Sigmoid colon (tissue), 7 donors: Measurements from ENCODE around the gene NEDD8. TPM values are rescaled to one million over a fixed set of nuclear protein-coding genes. Genes with fewer than 3 reads are reported as not detected.

Experiments used
- DNase-seq: peaks from one replicate; pipeline ENCODE4 v3.0.0-alpha.2; 2019
- H3K27ac ChIP-seq, 4 donors: fragments of 200-600 bp; sonication (generic); one replicate each; pipeline ENCODE4 v1.5.1; 2016 to 2019; ENCODE audit warnings: mild to moderate bottlenecking in 1 of 4
- H3K27me3 ChIP-seq, 3 donors: fragments of 200-600 bp; sonication (generic); one replicate each; pipeline ENCODE4 v1.5.1; 2019; ENCODE audit warnings: mild to moderate bottlenecking in 1 of 3
- H3K36me3 ChIP-seq, 4 donors: fragments of 200-600 bp; sonication (generic); one replicate each; pipeline ENCODE4 v1.5.1; 2016 to 2019
- H3K4me1 ChIP-seq, 4 donors: fragments of 200-600 bp; sonication (generic); one replicate each; pipeline ENCODE4 v1.5.1; 2017 to 2019
- H3K4me3 ChIP-seq, 4 donors: fragments of 200-600 bp; sonication (generic); one replicate each; pipeline ENCODE4 v1.5.1; 2017 to 2019; ENCODE audit warnings: mild to moderate bottlenecking in 2 of 4, moderate library complexity in 1 of 4
- H3K9me3 ChIP-seq, 4 donors: fragments of 200-600 bp in 3 of 4; sonication (generic) in 3 of 4; one replicate each; pipeline versions ENCODE4 v1.5.1 to v1.6.1; 2013 to 2019
- CTCF ChIP-seq, 4 experiments: fragments of 450-650 bp in 3 of 4; fragments of 200-600 bp in 1 of 4; IDR thresholded peaks; one replicate each; pipeline ENCODE4 v1.5.1; 2016 to 2019; ENCODE audit warnings: antibody characterized with exemption in 4 of 4, mild to moderate bottlenecking in 3 of 4, moderate library complexity in 2 of 4
- EP300 ChIP-seq, 4 donors: sonication (generic); formaldehyde crosslinking; IDR thresholded peaks; one replicate each; pipeline ENCODE4 v1.6.1; 2017; ENCODE audit warnings: antibody characterized with exemption in 4 of 4
- POLR2A ChIP-seq, 2 donors: fragments of 450-650 bp; IDR thresholded peaks; one replicate each; pipeline ENCODE4 v1.6.1; 2016; ENCODE audit warnings: antibody characterized with exemption in 2 of 2, mild to moderate bottlenecking in 2 of 2, moderate library complexity in 2 of 2
- POLR2AphosphoS5 ChIP-seq, 4 donors: sonication (generic); formaldehyde crosslinking; IDR thresholded peaks; one replicate each; pipeline ENCODE4 v1.6.1; 2017; ENCODE audit warnings: antibody characterized with exemption in 4 of 4
- WGBS, 2 donors: extraction: QIAGEN DNeasy Blood & Tissue Kit; methylation state at CpG; one replicate each; pipeline ENCODE4 v1.1.7; 2013; 5-methylcytosine and 5-hydroxymethylcytosine counted together
- intact Hi-C: fragments of 100-400 bp; cut with DNase I; formaldehyde crosslinking; loops from one replicate; pipeline ENCODE4 v1.15.1; 2023
- polyA plus RNA-seq, 3 donors: library from polyadenylated mRNA; stranded (reverse); fragments of 200-250 nt; gene quantifications; one replicate each; pipeline ENCODE4 v1.2.3, GENCODE V29; 2013
- total RNA-seq, 4 donors: library from RNA; depleted of rRNA; stranded (reverse); fragments of >200 nt; gene quantifications; one replicate each; pipeline ENCODE4 v1.1.0, GENCODE V29; 2016
- donor health status: healthy with polysubstance abuse.
- donor health status: Bipolar disorder and iron deficiency.
- donor health status: healthy.

The NEDD8 gene
- total and polyA plus RNA-seq, 7 donors, result 104 to 243 (median 204) TPM

GRCh38 chr14:24273422-24273998 lies 41.3 kb upstream of the NEDD8 start:
- no peak for TF ChIP-seq CTCF (IDR thresholded peaks at IDR 0.05)
- no peak for TF ChIP-seq POLR2A (IDR thresholded peaks at IDR 0.05)
- no peak for TF ChIP-seq POLR2AphosphoS5 (IDR thresholded peaks at IDR 0.05)
- TF ChIP-seq EP300 (IDR thresholded peaks at IDR 0.05), result no peak
- Histone ChIP-seq H3K4me3 (no peak overlapping the region), H3K4me1 (peaks cover 0 to 10% (median 7%) of the 10 kb centered on the region in 4 donors), H3K36me3 (peaks cover 0 to 8% (median 0%) of the 10 kb centered on the region in 4 donors), H3K27ac (no peak overlapping the region), H3K9me3 (no peaks in the 10 kb centered on the region), H3K27me3 (no peaks in the 10 kb centered on the region)
- intact Hi-C loops, result no loop called here
- WGBS, 2 donors, result 82 to 94% methylated on average over 3 of the region's 3 CpGs
- DNase-seq, result no peak

GRCh38 chr14:24272467-24272866 lies 40.3 kb upstream of the NEDD8 start:
- no peak overlapping the region for H3K4me3 ChIP-seq
- no peak overlapping the region for H3K27ac ChIP-seq
- no peak for TF ChIP-seq POLR2A (IDR thresholded peaks at IDR 0.05)
- TF ChIP-seq POLR2AphosphoS5 (IDR thresholded peaks at IDR 0.05), result no peak
- TF ChIP-seq EP300 (IDR thresholded peaks at IDR 0.05), result no peak
- TF ChIP-seq CTCF (IDR thresholded peaks at IDR 0.05), result no peak
- DNase-seq, result no peak
- H3K36me3 ChIP-seq, result peaks cover 0 to 19% (median 0%) of the 10 kb centered on the region in 4 donors
- intact Hi-C loops, result no loop called here
- no peaks in the 10 kb centered on the region for H3K27me3 ChIP-seq
- no peaks in the 10 kb centered on the region for H3K9me3 ChIP-seq
- H3K4me1 ChIP-seq, result peaks cover 0 to 10% (median 7%) of the 10 kb centered on the region in 4 donors
- 92% methylated on average over 2 of the region's 2 CpGs for WGBS, 2 donors

- Histone ChIP-seq H3K9me3 (no peaks in the 10 kb centered on the region), H3K27me3 (no peaks in the 10 kb centered on the region), H3K36me3 (peaks cover 0 to 24% (median 0%) of the 10 kb centered on the region in 4 donors), H3K4me1 (peaks cover 0 to 10% (median 7%) of the 10 kb centered on the region in 4 donors), H3K27ac (peak overlapping the region; percentile 94 to 99 (median 96)), H3K4me3 (peak overlapping the region; percentile 75 to 96 (median 82))
- 10 to 19% methylated on average over 3 of the region's 3 CpGs for WGBS, 2 donors
- intact Hi-C loops, result loop anchor here (1.0 kb wide), 1 partner anchor 29 kb away; no protein-coding TSS in a partner anchor
- TF ChIP-seq EP300 (IDR thresholded peaks at IDR 0.05) (no peak), CTCF (IDR thresholded peaks at IDR 0.05) (no peak), POLR2A (IDR thresholded peaks at IDR 0.05) (peak in 1 of 2 donors; percentile 1), POLR2AphosphoS5 (IDR thresholded peaks at IDR 0.05) (no peak)
- no peak for DNase-seq
These were observed 39.7 kb upstream of the NEDD8 start for GRCh38 chr14:24271834-24272263.

GRCh38 chr14:24271134-24271833 lies 39.1 kb upstream of the NEDD8 start, which contains the start of gene RABGGTA:
RABGGTA (minus strand) TSS chr14:24271597; CDS start chr14:24271115, 482 bp downstream.
- peaks cover 0 to 10% (median 7%) of the 10 kb centered on the region in 4 donors for H3K4me1 ChIP-seq
- 0 to 1% methylated on average over 61 of the region's 61 CpGs for WGBS, 2 donors
- DNase-seq, result peak; percentile 91
- peak within 1 kb of the TSS; percentile 94 to 99 (median 96) for H3K27ac ChIP-seq
- H3K36me3 ChIP-seq, result peaks cover 0 to 29% (median 0%) of the 10 kb centered on the region in 4 donors
- H3K27me3 ChIP-seq, result no peaks in the 10 kb centered on the region
- H3K9me3 ChIP-seq, result no peaks in the 10 kb centered on the region
- H3K4me3 ChIP-seq, result peak within 1 kb of the TSS; percentile 75 to 96 (median 82)
- TF ChIP-seq EP300 (IDR thresholded peaks at IDR 0.05), result no peak
- TF ChIP-seq CTCF (IDR thresholded peaks at IDR 0.05), result peak; percentile 33 to 78 (median 43)
- TF ChIP-seq POLR2A (IDR thresholded peaks at IDR 0.05), result peak; percentile 15 to 31
- TF ChIP-seq POLR2AphosphoS5 (IDR thresholded peaks at IDR 0.05), result peak; percentile 23 to 73 (median 60)
- intact Hi-C loops, result loop anchor here (1.0 kb wide), 1 partner anchor 28 kb away; no protein-coding TSS in a partner anchor
